ENCODE measurements around the gene MRPL1.

Gene MRPL1

DNA sequence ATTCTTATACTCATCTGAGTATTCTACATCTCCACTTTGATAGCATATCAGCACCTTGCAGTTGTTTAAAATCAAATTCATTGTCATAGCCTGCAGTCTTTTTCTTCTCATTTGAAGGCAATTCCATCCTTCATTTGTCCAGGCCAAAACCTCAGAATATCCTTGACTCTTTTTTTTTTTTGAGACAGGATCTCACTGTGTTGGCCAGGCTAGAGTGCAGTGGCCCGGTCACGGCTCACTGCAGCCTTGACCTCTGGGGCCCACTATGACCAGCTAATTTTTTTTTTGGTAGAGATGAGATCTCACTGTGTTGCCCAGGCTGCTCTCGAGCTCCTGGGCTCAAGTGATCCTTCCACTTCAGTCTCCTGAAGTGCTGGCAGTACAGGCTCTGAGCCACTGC lies 2.6 kb downstream of the MRPL1 start:
- Mint-ChIP-seq H3K27me3 (no peaks in the 10 kb centered on the region), H3K4me3 (no peak overlapping the region), H3K27ac (no peak overlapping the region), H3K36me3 (ENCODE audit: low read depth) (peaks cover 39% of the 10 kb centered on the region), H3K4me1 (ENCODE audit: low read depth) (peaks cover 17% of the 10 kb centered on the region), H3K9me3 (no peaks in the 10 kb centered on the region)
- intact Hi-C loops (cut with micrococcal nuclease), result no loop called here

DNA sequence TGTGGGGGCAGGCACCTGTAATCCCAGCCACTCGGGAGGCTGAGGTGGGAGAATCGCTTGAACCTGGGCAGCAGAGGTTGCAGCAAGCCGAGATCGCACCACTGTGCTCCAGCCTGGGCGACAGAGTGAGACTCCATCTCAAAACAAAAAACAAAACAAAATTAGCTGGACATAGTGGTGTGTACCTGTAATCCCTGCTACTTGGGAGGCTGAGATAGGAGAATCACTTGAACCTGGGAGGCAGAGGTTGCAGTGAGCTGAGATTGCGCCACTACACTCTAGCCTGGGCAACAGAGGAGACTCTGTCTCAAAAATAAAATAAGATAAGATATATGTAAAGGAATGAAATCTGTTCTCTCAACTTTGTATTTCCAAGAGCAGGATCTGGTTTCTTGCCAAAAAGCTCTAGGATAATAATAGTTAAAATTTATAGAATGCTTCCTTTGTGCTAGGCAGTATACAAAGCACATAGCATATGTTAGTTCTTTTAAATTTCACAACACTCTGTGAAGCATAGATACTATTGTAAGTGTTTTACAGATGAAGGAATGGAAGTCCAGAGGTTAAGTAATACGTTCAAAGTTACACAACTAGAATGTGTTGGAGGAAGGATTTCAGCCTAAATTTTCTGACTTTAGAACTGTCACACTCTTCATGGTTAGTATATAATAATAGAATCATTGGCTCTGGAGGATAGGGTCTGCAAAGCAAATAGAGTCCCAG lies 10.3 kb downstream of the MRPL1 start:
- intact Hi-C loops (cut with micrococcal nuclease), result no loop called here
- peaks cover 43% of the 10 kb centered on the region for H3K36me3 Mint-ChIP-seq (ENCODE audit: low read depth)
- H3K9me3 Mint-ChIP-seq, result no peaks in the 10 kb centered on the region
- no peaks in the 10 kb centered on the region for H3K27me3 Mint-ChIP-seq
- H3K4me1 Mint-ChIP-seq (ENCODE audit: low read depth), result no peaks in the 10 kb centered on the region
- H3K4me3 Mint-ChIP-seq, result no peak overlapping the region
- H3K27ac Mint-ChIP-seq, result no peak overlapping the region

DNA sequence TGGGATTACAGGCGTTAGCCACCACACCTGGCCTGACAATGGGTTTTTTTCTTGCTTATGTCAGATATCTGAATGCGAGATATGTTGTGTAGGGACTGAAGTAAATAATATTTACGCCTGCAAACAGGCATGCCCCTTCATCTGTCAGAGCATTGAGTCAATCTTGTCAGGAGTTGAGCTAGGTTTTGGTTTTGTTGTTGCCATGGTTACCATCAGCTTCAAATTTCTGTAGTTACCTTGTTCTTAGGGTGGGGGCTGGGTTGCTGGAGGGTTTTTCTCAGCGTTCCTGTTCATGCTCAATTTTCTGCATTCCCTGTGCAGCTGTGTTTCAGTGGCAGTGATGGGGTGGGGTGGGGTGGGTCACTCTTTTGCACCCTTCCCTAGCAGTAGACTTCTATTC lies 14.5 kb downstream of the MRPL1 start:
- no peaks in the 10 kb centered on the region for H3K27me3 Mint-ChIP-seq
- no peak overlapping the region for H3K27ac Mint-ChIP-seq
- no peaks in the 10 kb centered on the region for H3K9me3 Mint-ChIP-seq
- H3K4me1 Mint-ChIP-seq (ENCODE audit: low read depth), result no peaks in the 10 kb centered on the region
- H3K36me3 Mint-ChIP-seq (ENCODE audit: low read depth), result peaks cover 61% of the 10 kb centered on the region
- H3K4me3 Mint-ChIP-seq, result no peak overlapping the region
- intact Hi-C loops (cut with micrococcal nuclease), result no loop called here

DNA sequence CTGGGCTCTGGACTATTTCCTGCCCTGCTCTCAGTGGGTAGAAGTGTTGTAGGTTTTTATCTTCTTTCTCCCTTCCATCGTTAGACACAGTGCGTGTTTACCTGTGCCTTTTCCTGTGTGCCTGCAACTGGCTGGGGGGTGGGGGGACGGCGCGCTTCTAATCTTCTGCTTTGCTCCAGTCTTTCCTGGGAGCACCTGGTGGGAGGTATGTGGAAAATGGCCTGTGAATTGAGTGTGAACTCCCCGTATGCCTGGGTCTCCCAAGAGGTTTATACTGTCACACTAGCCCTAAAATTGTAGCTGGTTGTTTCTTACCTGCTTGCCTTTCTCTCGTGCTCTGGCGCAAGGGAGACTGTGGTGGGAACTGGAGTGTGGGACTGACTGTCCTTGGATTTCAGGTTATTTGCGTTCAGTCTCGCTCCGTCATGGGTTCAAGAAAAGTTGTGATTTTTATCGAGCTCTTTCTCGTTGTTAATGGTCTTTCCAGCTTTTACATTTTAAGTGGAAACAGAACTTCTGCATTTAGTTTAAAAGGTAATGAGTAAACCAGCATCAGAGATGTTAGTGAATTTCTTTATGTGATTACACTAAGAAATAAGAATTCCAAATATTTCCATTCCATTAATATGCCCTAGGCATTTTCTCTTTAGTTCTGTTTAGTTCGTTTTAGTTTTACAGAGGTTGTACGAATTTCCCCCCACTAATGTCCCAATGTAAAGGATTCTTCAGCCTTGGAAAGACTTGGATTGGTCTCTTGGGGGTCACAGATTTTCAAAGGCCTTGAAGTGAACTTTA lies 15.3 kb downstream of the MRPL1 start:
- Mint-ChIP-seq H3K4me3 (no peak overlapping the region), H3K36me3 (ENCODE audit: low read depth) (peaks cover 54% of the 10 kb centered on the region), H3K27me3 (no peaks in the 10 kb centered on the region), H3K9me3 (no peaks in the 10 kb centered on the region), H3K4me1 (ENCODE audit: low read depth) (no peaks in the 10 kb centered on the region), H3K27ac (no peak overlapping the region)
- intact Hi-C loops (cut with micrococcal nuclease), result no loop called here

DNA sequence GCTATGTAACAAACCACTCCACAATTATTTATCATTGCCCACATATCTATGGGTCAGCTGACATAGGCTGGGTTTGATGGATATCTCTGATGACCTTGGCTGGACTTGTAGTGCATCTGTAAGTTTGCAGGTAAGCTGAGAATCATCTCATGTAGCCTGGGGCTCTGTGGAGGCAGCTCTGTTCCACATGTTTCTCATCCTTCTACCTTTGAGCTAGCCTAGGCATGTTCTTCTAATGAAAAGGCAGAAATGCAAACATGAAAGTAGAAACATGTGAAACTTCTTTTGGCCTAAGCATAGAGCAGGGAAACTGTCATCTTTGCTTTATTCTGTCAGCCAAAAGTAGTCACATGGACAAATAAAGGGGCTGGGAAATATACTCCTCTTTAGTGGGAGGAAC lies 18.2 kb downstream of the MRPL1 start:
- H3K4me3 Mint-ChIP-seq, result no peak overlapping the region
- no peaks in the 10 kb centered on the region for H3K9me3 Mint-ChIP-seq
- no peaks in the 10 kb centered on the region for H3K4me1 Mint-ChIP-seq (ENCODE audit: low read depth)
- intact Hi-C loops (cut with micrococcal nuclease), result no loop called here
- no peaks in the 10 kb centered on the region for H3K27me3 Mint-ChIP-seq
- no peak overlapping the region for H3K27ac Mint-ChIP-seq
- H3K36me3 Mint-ChIP-seq (ENCODE audit: low read depth), result peaks cover 50% of the 10 kb centered on the region

DNA sequence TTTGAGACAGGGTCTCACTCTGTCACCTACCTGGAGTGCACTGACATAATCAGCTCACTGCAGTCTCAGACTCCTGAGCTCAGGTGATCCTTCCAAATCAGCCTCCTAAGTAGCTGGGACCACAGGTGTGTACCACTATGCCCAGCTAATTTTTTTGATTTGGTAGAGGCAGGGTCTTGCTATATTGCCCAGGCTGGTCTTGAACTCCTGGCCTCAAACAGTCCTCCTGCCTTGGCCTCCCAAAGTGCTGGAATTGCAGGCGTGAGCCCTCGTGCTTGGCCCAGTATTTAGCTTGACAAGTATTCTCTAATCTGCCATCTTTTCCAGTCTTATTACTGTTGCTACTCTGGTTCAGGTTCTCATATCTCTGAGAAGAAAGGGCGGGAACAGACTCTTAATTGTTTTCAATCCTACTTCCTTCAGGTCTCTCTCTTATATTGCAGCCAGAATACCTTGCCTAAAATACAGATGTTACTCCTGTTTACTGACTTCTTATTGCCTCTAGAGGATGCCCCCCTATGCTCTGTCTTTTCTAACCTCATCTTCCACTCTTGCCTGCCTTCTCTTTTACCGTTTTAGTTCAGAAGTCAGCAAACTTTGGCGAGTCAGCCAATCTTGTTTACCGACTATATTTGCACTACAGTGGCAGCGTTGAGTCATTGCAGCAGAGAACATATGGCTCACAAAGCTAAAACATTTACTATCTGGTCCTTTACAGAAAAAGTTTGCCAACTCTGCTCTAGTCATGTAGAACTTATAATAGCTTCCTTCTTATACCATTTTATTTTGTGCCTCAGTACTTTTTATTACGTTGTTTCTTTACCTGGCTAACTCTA lies 19.0 kb downstream of the MRPL1 start:
- H3K9me3 Mint-ChIP-seq, result no peaks in the 10 kb centered on the region
- H3K27ac Mint-ChIP-seq, result no peak overlapping the region
- peaks cover 57% of the 10 kb centered on the region for H3K36me3 Mint-ChIP-seq (ENCODE audit: low read depth)
- intact Hi-C loops (cut with micrococcal nuclease), result no loop called here
- no peak overlapping the region for H3K4me3 Mint-ChIP-seq
- H3K27me3 Mint-ChIP-seq, result no peaks in the 10 kb centered on the region
- H3K4me1 Mint-ChIP-seq (ENCODE audit: low read depth), result no peaks in the 10 kb centered on the region

DNA sequence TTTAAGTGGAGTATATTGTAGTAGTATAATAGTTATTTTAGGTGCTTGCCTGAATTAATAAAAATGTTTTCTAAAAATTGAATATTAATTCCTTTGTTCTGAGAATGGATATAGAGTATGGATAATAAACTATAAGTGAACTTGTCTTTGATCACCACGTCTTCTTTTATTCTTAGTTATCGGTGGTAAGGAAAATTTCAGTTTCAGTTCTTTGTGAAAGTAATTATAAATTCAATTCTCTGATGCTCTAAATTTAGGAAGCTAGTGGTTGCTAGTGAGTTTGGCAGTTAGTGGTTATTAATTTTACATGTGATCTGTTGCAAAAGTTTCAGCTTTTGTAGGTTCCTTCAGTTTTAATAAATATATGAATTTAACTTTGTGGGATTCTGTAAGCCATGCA lies 30.8 kb downstream of the MRPL1 start:
- intact Hi-C loops (cut with micrococcal nuclease), result no loop called here
- Mint-ChIP-seq H3K27ac (no peak overlapping the region), H3K27me3 (no peaks in the 10 kb centered on the region), H3K36me3 (ENCODE audit: low read depth) (peaks cover 29% of the 10 kb centered on the region), H3K4me3 (no peak overlapping the region), H3K4me1 (ENCODE audit: low read depth) (peaks cover 28% of the 10 kb centered on the region), H3K9me3 (no peaks in the 10 kb centered on the region)

DNA sequence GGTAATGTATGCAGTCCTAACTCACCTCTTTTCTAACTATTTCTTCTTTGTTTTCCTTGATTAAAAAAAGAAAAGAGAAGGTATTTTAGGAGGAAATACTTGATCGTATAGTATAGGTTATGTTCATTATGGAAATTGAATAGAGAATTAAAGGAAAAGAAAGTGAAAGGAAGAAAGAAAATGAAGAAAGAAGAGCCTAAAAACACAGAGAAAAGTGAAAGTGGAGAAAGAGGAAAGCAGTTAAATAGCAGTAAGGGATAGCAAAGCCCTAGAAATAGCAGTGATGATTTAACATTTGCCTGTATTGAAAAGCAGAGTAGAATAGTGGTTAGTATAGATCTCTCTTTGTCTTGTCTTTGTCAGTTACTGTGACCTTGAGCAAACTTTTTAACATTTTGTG lies 37.0 kb downstream of the MRPL1 start:
- Mint-ChIP-seq H3K4me1 (ENCODE audit: low read depth) (peaks cover 24% of the 10 kb centered on the region), H3K9me3 (no peaks in the 10 kb centered on the region), H3K4me3 (no peak overlapping the region), H3K27ac (no peak overlapping the region), H3K36me3 (ENCODE audit: low read depth) (peaks cover 27% of the 10 kb centered on the region), H3K27me3 (no peaks in the 10 kb centered on the region)
- intact Hi-C loops (cut with micrococcal nuclease), result no loop called here

DNA sequence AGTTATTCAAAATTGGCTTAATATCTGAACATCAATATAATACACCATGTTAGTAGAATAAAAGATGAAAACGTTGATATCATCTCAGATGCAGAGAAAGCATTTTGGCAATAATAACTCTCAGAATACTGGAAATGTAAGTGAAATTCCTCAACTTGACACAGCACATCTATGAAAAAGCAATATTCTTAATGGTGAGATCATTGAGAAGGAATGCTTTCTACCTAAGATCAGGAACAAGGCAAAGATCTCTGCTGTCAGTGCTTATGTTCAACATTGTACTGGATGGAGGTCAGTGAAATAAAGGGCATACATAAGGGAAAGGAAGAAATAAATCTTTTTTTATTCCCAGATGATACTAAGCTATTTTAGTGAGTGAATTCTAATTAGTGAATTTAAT lies 40.6 kb downstream of the MRPL1 start:
- intact Hi-C loops (cut with micrococcal nuclease), result no loop called here
- no peaks in the 10 kb centered on the region for H3K27me3 Mint-ChIP-seq
- H3K4me3 Mint-ChIP-seq, result no peak overlapping the region
- peaks cover 15% of the 10 kb centered on the region for H3K4me1 Mint-ChIP-seq (ENCODE audit: low read depth)
- peaks cover 23% of the 10 kb centered on the region for H3K36me3 Mint-ChIP-seq (ENCODE audit: low read depth)
- H3K9me3 Mint-ChIP-seq, result no peaks in the 10 kb centered on the region
- H3K27ac Mint-ChIP-seq, result no peak overlapping the region

DNA sequence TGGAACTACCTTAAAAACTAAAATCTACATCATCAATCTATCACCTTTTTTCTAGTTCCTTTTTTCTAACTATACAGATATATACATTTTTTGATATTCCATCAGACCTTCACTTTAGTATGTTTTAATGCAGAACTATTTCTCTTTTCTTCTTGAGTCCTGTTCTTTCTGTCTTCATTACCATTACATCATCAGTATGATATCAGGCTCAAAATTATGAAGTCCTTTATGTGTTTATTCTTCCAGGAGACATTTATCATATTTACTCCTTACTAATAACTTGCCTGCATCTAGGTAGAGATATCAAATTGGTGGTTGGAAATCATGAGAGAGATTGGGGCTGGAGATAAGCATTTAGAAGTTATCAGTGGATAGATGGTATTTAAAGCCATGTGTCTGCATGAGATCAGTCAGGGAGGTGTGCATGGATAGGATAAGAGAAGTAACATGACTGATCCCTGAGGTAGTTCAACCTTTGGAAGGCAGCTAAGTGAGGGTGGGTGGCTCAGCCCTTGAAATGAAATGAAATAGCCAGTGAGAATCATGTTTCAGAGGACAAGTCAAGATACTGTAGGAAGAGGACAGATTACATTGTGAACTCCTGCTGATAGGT lies 43.1 kb downstream of the MRPL1 start:
- intact Hi-C loops (cut with micrococcal nuclease), result no loop called here
- Mint-ChIP-seq H3K36me3 (ENCODE audit: low read depth) (peaks cover 18% of the 10 kb centered on the region), H3K4me3 (no peak overlapping the region), H3K9me3 (no peaks in the 10 kb centered on the region), H3K27me3 (no peaks in the 10 kb centered on the region), H3K4me1 (ENCODE audit: low read depth) (peaks cover 1% of the 10 kb centered on the region), H3K27ac (no peak overlapping the region)

DNA sequence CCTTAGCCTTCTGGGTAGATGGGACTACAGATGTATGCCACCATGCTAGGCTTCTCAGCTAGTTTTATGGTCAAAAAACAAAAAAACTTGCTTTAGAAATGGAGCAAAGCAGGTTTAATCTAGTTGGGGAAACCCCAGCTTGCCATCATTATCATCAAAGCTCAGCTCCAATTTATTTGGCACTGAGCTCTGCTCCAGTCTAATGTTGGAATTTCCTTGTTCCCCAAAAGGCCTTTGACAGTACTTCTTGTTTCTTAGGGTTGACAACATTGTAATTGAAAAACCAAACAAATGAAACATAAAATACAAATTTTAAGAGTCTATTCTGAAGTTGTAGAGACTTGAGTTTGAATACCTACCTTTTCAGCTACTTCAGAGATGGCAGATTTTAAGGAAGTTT lies 48.0 kb downstream of the MRPL1 start:
- intact Hi-C loops (cut with micrococcal nuclease), result no loop called here
- H3K27ac Mint-ChIP-seq, result no peak overlapping the region
- H3K27me3 Mint-ChIP-seq, result no peaks in the 10 kb centered on the region
- H3K9me3 Mint-ChIP-seq, result no peaks in the 10 kb centered on the region
- peaks cover 12% of the 10 kb centered on the region for H3K36me3 Mint-ChIP-seq (ENCODE audit: low read depth)
- no peak overlapping the region for H3K4me3 Mint-ChIP-seq
- peaks cover 14% of the 10 kb centered on the region for H3K4me1 Mint-ChIP-seq (ENCODE audit: low read depth)

DNA sequence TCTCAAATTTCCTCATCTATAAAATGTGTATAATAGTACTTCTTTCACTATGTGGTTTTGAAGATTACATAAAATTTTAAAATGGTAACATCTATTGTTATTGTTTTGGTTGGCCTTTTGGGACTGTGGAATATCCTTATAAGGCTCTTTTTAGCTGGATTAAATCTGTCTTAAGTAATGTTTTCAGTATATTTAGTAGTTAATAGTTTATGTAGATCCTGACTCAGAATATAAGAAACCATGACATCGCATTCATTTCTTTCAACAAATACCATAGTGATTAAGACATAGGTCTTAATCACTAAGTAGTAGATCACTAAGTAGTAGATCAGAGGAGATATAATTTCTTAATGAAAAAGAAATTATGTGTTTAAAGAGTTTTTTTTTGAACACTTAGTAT lies 48.5 kb downstream of the MRPL1 start:
- intact Hi-C loops (cut with micrococcal nuclease), result no loop called here
- Mint-ChIP-seq H3K27ac (no peak overlapping the region), H3K36me3 (ENCODE audit: low read depth) (peaks cover 12% of the 10 kb centered on the region)

DNA sequence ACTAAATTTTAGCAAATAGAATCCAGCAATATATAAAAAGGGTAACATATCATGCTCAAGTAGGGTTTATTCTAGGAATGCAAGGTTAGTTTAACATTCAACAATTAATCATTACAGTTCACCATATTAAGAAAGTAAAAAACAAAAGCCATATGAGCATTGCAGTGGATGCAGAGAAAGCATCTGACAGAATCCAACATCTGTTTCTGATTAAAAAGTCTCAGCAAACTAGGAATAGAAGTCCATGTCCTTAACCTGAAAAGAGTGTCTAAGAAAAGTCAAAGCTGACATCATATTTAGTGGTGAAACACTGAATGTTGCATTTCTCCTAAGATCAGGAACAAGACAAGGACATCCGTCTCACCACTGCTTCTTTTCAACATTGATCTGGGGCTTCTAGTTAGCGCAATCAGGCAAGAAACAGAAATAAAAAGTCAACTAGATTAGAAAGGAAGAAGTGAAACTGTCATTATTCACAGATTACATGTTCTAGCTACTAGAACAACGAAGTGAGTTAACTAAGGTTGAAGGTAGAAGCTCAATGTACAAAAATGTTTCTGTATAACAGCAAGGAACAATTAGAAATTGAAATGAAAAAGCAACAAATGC lies 49.3 kb downstream of the MRPL1 start:
- H3K9me3 Mint-ChIP-seq, result no peaks in the 10 kb centered on the region
- H3K4me3 Mint-ChIP-seq, result no peak overlapping the region
- no peaks in the 10 kb centered on the region for H3K27me3 Mint-ChIP-seq
- H3K36me3 Mint-ChIP-seq (ENCODE audit: low read depth), result peaks cover 12% of the 10 kb centered on the region
- H3K4me1 Mint-ChIP-seq (ENCODE audit: low read depth), result peaks cover 14% of the 10 kb centered on the region
- H3K27ac Mint-ChIP-seq, result no peak overlapping the region
- intact Hi-C loops (cut with micrococcal nuclease), result no loop called here

More for the DNA sequence above, 48.5 kb downstream of the MRPL1 start:
- no peaks in the 10 kb centered on the region for H3K27me3 Mint-ChIP-seq
- H3K9me3 Mint-ChIP-seq, result no peaks in the 10 kb centered on the region
- peaks cover 14% of the 10 kb centered on the region for H3K4me1 Mint-ChIP-seq (ENCODE audit: low read depth)
- H3K4me3 Mint-ChIP-seq, result no peak overlapping the region
